ENCODE results near the gene VPS26B. TPM values are rescaled to one million over a fixed set of nuclear protein-coding genes. Genes with fewer than 3 reads are reported as not detected.

Gene VPS26B
- total RNA-seq, 1 donor from 2014 or later, result 37.2 TPM

DNA sequence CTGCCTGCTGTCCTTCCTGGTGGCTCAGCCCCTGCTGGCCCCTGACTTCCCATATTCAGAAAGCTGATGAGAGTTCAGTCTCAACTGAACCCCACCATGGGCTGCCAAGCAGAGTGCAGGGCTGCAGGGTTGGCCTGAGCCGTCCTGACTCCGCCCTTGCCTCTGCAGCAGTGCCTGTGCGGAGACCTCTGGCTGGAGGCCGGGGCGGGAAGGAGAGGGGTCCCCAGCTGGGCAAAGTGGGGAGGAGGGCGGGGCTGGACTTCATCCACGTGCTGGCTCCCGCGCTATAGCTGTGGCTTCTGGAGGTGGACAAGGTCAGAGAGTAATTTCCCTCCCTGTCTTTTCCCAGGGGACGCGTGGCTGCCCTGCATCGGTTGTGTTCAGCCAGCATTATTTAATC lies 65.3 kb downstream of the VPS26B start:
- Histone ChIP-seq H3K4me1 (no peaks in the 10 kb centered on the region), H3K4me3 (no peak overlapping the region), H3K36me3 (no peaks in the 10 kb centered on the region), H3K9me3 (no peaks in the 10 kb centered on the region), H3K27ac (no peak overlapping the region), H3K27me3 (no peaks in the 10 kb centered on the region)
- DNase-seq, result no peak
- ATAC-seq, result no peak
- intact Hi-C loops (cut with DNase I), result no loop called here
- TF ChIP-seq, protein P1, sequence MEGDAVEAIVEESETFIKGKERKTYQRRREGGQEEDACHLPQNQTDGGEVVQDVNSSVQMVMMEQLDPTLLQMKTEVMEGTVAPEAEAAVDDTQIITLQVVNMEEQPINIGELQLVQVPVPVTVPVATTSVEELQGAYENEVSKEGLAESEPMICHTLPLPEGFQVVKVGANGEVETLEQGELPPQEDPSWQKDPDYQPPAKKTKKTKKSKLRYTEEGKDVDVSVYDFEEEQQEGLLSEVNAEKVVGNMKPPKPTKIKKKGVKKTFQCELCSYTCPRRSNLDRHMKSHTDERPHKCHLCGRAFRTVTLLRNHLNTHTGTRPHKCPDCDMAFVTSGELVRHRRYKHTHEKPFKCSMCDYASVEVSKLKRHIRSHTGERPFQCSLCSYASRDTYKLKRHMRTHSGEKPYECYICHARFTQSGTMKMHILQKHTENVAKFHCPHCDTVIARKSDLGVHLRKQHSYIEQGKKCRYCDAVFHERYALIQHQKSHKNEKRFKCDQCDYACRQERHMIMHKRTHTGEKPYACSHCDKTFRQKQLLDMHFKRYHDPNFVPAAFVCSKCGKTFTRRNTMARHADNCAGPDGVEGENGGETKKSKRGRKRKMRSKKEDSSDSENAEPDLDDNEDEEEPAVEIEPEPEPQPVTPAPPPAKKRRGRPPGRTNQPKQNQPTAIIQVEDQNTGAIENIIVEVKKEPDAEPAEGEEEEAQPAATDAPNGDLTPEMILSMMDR (IDR thresholded peaks at IDR 0.05), result no peak

DNA sequence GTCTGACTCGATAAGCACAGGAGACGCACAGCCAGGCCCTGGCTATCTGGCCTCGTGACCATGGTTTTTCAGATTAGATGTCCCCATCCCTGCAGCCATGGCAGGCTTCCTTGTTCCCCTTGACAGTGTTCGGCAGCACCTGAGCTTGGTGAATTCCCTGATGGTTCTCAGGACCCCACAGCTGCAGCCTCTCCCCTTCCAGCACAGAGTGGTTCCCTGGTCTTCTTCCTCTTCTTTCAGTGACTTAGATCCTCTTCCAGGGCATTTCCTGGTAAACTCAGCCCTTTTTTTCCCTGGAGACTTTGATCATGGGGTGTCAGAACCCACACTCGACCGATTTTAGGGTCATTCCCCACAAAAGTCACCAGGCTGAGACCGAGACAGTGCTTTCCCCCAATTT lies 66.2 kb downstream of the VPS26B start:
- no peak for ATAC-seq
- H3K9me3 ChIP-seq, result no peaks in the 10 kb centered on the region
- intact Hi-C loops (cut with DNase I), result no loop called here

DNA sequence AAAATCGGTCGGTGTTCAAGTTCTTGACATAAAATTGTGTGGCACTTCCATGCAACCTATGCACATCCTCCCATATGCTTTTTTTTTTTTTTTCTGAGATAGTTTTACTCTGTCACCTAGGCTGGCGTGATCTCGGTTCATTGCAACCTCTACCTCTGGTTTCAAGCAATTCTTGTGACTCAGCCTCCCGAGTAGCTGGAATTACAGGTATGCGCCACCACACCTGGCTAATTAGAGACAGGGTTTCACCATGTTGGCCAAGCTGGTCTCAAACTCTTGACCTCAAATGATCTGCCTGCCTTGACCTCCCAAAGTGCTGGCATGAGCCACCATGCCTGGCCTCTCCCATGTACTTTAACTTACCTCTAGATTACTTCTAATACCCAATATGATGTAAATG lies 66.7 kb downstream of the VPS26B start:
- H3K27me3 ChIP-seq, result no peaks in the 10 kb centered on the region
- H3K4me1 ChIP-seq, result no peaks in the 10 kb centered on the region
- H3K36me3 ChIP-seq, result no peaks in the 10 kb centered on the region
- ATAC-seq, result no peak
- no peak for DNase-seq
- TF ChIP-seq, protein P1 (IDR thresholded peaks at IDR 0.05), result no peak
- intact Hi-C loops (cut with DNase I), result no loop called here
- no peaks in the 10 kb centered on the region for H3K9me3 ChIP-seq
- H3K27ac ChIP-seq, result no peak overlapping the region
- H3K4me3 ChIP-seq, result no peak overlapping the region

More for the DNA sequence above, 66.2 kb downstream of the VPS26B start:
- Histone ChIP-seq H3K27me3 (no peaks in the 10 kb centered on the region), H3K4me3 (no peak overlapping the region), H3K36me3 (no peaks in the 10 kb centered on the region), H3K4me1 (no peaks in the 10 kb centered on the region), H3K27ac (no peak overlapping the region)
- no peak for DNase-seq
- TF ChIP-seq, protein P1 (IDR thresholded peaks at IDR 0.05), result no peak

DNA sequence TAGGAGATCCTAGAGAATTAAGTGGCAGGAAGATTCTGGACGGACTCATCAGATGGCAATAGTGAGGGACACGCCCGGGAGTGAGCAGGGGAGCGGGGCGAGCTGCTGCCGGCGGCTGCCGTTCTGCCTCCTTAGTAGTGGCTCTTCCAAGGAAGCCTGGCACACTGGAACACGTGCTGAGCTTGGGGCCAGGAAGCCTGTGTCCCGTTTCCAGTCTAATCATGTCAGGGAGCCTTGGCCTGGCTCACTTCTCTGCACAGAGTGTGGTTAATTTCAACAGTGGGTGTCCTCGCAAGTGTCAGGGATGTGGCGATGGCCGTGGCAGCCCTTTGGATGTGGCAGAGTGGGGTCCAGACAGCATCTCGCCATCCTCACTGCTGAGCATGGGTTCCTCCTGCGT lies 68.2 kb downstream of the VPS26B start:
- intact Hi-C loops (cut with DNase I), result no loop called here
- DNase-seq, result no peak

DNA sequence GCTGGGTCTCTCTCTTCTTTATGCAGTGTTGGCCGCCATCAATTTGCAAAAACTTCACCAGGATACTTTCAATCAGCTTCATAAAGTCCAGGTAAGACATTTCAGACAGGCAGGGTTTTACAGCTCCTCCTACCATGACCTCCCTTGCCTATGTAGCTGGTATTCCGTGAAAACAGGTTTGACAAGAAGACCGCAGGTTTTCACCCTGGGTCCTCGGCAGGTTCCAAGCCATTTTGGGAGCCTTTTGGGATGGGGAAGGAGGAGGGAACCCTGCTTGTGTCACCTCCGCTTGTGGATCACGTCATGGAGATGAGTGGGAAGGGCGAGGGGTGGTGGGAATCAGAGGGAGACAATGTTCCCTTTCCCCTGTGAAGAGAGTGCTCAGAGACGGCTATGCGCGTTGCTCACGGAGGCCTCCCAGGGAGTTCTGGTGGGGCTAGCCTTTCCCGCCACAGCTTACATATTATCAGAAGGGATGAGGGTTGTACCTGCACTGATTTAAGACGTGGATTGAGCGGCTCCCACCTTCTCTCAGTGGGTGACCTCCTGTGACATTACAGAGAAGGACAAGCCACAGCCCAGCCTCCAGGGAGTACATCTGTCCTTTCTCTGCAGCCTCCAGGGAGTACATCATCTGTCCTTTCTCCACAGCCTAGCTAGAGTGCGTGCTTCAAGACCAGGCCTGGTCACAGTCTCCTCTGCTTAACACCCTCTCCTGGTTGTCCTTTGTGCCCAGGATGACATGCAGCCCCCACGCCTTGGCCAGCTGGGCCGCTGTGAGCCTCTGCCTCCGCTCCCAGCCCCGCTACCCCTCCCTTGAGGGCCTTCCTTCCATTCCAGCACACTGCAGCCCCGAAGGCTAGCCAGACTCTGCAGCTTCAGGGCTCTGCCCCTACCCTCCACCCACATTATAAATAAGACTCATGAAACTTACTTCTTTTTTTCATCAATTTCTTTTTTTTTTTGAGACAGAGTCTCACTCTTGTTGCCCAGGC lies 68.9 kb downstream of the VPS26B start:
- intact Hi-C loops (cut with DNase I), result no loop called here
- Histone ChIP-seq H3K4me1 (no peaks in the 10 kb centered on the region), H3K4me3 (no peak overlapping the region), H3K27ac (no peak overlapping the region), H3K9me3 (no peaks in the 10 kb centered on the region), H3K36me3 (no peaks in the 10 kb centered on the region), H3K27me3 (no peaks in the 10 kb centered on the region)
- DNase-seq (no peak), ATAC-seq (no peak)
- TF ChIP-seq, protein P1 (IDR thresholded peaks at IDR 0.05), result no peak

More for the DNA sequence above, 68.2 kb downstream of the VPS26B start:
- no peaks in the 10 kb centered on the region for H3K4me1 ChIP-seq
- no peaks in the 10 kb centered on the region for H3K27me3 ChIP-seq
- no peak overlapping the region for H3K27ac ChIP-seq
- no peaks in the 10 kb centered on the region for H3K36me3 ChIP-seq
- no peaks in the 10 kb centered on the region for H3K9me3 ChIP-seq
- TF ChIP-seq, protein P1 (IDR thresholded peaks at IDR 0.05), result no peak
- ATAC-seq, result no peak
- no peak overlapping the region for H3K4me3 ChIP-seq
